ENCODE measurements around the gene MPP2. TPM values are rescaled to one million over a fixed set of nuclear protein-coding genes. Genes with fewer than 3 reads are reported as not detected.

The MPP2 gene
- total and polyA plus RNA-seq, 2 experiments from 2014 or later, result 4.1 to 5.1 TPM

DNA sequence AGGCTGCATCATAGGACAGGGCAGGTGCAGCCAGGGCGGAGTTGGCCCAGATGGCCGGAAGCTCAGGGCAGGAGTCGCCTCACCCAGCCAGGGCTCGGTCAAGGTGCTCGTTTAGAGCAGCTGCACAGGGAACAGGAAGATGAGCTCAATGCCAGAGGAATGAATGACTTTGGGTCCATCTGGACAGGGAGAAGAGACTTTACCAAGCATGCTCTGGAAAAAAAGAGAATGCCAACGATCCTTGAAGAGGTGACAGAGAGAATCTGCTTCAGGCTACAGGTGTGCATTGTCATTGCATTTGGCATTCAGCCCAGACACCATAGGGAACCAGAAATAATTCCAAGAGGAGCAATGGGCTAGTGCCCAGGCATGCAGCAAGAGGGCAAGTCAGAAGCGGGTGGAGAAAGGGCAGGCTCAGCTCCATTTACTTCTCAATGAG, 67.6 kb downstream of the MPP2 start:
- Histone ChIP-seq H3K9me3 (ENCODE audit: low read depth) (no peaks in the 10 kb centered on the region), H3K9ac (no peak overlapping the region), H4K20me1 (ENCODE audit: insufficient read depth) (no peaks in the 10 kb centered on the region), H3K27me3 (replicated peaks; ENCODE audit: insufficient read depth) (peaks cover 24% of the 10 kb centered on the region; the same call in 1 of the 2 replicates), H3K4me1 (ENCODE audit: insufficient read depth) (peaks cover 7% of the 10 kb centered on the region; the same call in 1 of the 2 replicates), H3F3A (ENCODE audit: insufficient read depth) (no peaks in the 10 kb centered on the region), H3K9me2 (ENCODE audit: insufficient read depth) (no peaks in the 10 kb centered on the region), H3K79me2 (ENCODE audit: insufficient read depth) (no peaks in the 10 kb centered on the region), H3K4me2 (ENCODE audit: unreplicated experiment) (no peak overlapping the region), H3K4me3 (no peak overlapping the region), H3K36me3 (ENCODE audit: low read depth) (no peaks in the 10 kb centered on the region), H3K27ac (no peak overlapping the region), H2AFZ (no peak overlapping the region)
- WGBS, 2 experiments (ENCODE audit: low coverage in 1 of 2, low lambda C conversion rate in 2 of 2, missing lambda C conversion rate in 2 of 2), result 48 to 54% methylated on average over 7 of the region's 7 CpGs
- in situ Hi-C loops (cut with MboI), result no loop called here
- DNase-seq, result no peak
- TF ChIP-seq EZH2phosphoT487 (IDR thresholded peaks at IDR 0.05; ENCODE audit: insufficient read depth, low read depth), result no peak
- no peak for TF ChIP-seq EZH2 (IDR thresholded peaks at IDR 0.05; ENCODE audit: insufficient read depth, poor library complexity, severe bottlenecking)

DNA sequence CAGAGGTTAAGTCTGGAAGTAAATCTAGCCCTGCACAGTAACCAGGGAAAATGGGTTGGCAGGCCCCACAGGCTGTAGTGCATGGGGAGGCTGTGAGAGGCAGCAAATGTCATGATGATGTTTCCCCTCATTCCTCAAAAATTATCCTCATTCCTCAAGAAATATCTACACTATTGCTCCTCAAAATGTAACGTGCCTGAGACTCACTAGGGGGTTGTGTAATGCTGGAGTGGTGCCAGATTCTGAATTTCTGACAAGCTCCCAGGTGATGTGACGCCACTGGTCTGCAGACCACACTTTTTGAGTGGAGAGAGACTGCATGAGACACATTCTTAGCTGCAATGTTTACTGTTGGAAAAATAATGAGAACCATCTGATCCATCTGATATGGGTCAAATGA, 73.2 kb downstream of the MPP2 start:
- WGBS, 2 experiments (ENCODE audit: low coverage in 1 of 2, low lambda C conversion rate in 2 of 2, missing lambda C conversion rate in 2 of 2), result 43 to 49% methylated on average over 2 of the region's 2 CpGs
- Histone ChIP-seq H3F3A (ENCODE audit: insufficient read depth) (peaks cover 11% of the 10 kb centered on the region; the same call in 1 of the 2 replicates), H3K27ac (no peak overlapping the region), H3K9me3 (ENCODE audit: low read depth) (no peaks in the 10 kb centered on the region), H3K27me3 (replicated peaks; ENCODE audit: insufficient read depth) (0 out of 2 replicates have a peak, but pooled peaks cover under 1% of the 10 kb centered on the region), H3K4me2 (ENCODE audit: unreplicated experiment) (no peak overlapping the region), H4K20me1 (ENCODE audit: insufficient read depth) (no peaks in the 10 kb centered on the region), H3K4me1 (ENCODE audit: insufficient read depth) (peaks cover 14% of the 10 kb centered on the region), H2AFZ (no peak overlapping the region), H3K4me3 (no peak overlapping the region), H3K9me2 (ENCODE audit: insufficient read depth) (no peaks in the 10 kb centered on the region), H3K9ac (no peak overlapping the region), H3K79me2 (ENCODE audit: insufficient read depth) (no peaks in the 10 kb centered on the region), H3K36me3 (ENCODE audit: low read depth) (no peaks in the 10 kb centered on the region; the same call in 1 of the 2 replicates)
- no peak for TF ChIP-seq EZH2phosphoT487 (IDR thresholded peaks at IDR 0.05; ENCODE audit: insufficient read depth, low read depth)
- no peak for TF ChIP-seq EZH2 (IDR thresholded peaks at IDR 0.05; ENCODE audit: insufficient read depth, poor library complexity, severe bottlenecking)
- in situ Hi-C loops (cut with MboI), result no loop called here
- peak; percentile 56 for DNase-seq

- H3K4me2 ChIP-seq (ENCODE audit: unreplicated experiment), result peak within 1 kb of the TSS; percentile 89
- peak within 1 kb of the TSS; percentile 88 for H3K9ac ChIP-seq
- in situ Hi-C loops (cut with MboI), result no loop called here
- peaks cover 11% of the 10 kb centered on the region; the same call in 1 of the 2 replicates for H3F3A ChIP-seq (ENCODE audit: insufficient read depth)
- no peaks in the 10 kb centered on the region for H4K20me1 ChIP-seq (ENCODE audit: insufficient read depth)
- no peaks in the 10 kb centered on the region; the same call in 1 of the 2 replicates for H3K36me3 ChIP-seq (ENCODE audit: low read depth)
- WGBS, 2 experiments (ENCODE audit: low coverage in 1 of 2, low lambda C conversion rate in 2 of 2, missing lambda C conversion rate in 2 of 2), result 5 to 9% methylated on average over 24 to 55 of the region's 87 CpGs
- no peaks in the 10 kb centered on the region for H3K27me3 ChIP-seq (replicated peaks; ENCODE audit: insufficient read depth)
- H3K4me1 ChIP-seq (ENCODE audit: insufficient read depth), result peaks cover 14% of the 10 kb centered on the region
- H3K27ac ChIP-seq, result peak within 1 kb of the TSS; percentile 23; the same call in 1 of the 2 replicates
- peak within 1 kb of the TSS; percentile 81 for H3K4me3 ChIP-seq
- peak within 1 kb of the TSS; percentile 77 for H2AFZ ChIP-seq
- H3K9me3 ChIP-seq (ENCODE audit: low read depth), result no peaks in the 10 kb centered on the region
- peak; percentile 90 for DNase-seq
- TF ChIP-seq EZH2phosphoT487 (IDR thresholded peaks at IDR 0.05; ENCODE audit: insufficient read depth, low read depth) (no peak), EZH2 (IDR thresholded peaks at IDR 0.05; ENCODE audit: insufficient read depth, poor library complexity, severe bottlenecking) (no peak)
- H3K79me2 ChIP-seq (ENCODE audit: insufficient read depth), result no peaks in the 10 kb centered on the region
- H3K9me2 ChIP-seq (ENCODE audit: insufficient read depth), result no peaks in the 10 kb centered on the region
Measured at GRCh38 chr17:43832976-43833829, 74.1 kb downstream of the MPP2 start, which contains the start of gene MPP3. Gene MPP3 (minus strand): TSS chr17:43833146. CDS start chr17:43831906, 1,240 bp downstream.

DNA sequence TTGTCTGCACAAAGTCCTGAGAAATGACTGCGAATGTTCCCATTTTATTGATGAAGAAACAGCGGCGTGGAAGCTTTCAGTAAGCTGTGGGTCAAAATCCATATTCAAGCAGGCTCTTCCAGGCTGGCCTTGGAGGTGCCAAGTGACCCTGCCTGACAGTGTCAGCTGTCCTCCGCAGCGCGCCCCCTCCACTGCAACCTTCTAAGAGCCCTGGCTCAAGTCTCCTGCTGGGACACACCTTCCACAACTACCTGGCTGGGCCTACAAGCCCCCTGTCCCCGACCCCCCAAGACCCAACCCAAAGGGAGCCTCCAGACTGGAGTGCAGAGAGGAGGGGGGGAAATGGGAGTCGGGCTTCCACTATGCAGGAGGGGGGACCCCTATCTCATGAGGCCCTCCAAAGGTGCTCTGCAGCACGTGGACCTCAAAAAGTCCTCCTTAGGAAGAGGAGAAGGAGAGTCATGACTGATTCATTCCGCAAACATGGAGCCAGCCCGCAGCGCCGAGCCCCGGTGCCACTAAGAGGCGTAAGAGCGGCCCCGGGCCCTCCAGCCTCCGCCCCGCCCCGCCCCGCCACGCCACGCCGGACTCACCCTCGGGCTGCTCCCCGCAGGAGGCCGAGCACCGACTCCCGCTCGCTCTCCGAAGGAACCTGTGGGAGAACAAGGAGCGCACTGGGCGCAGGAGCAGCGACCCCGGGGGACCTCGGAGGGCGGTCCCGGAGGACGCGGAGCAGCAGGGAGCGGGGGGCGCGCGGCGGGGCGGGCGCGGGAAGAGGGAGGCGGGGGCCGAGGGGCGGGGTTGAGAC, 75.0 kb downstream of the MPP2 start:
- H3K27ac ChIP-seq, result peak overlapping the region; percentile 23; the same call in 1 of the 2 replicates
- no peaks in the 10 kb centered on the region for H3K79me2 ChIP-seq (ENCODE audit: insufficient read depth)
- H3K36me3 ChIP-seq (ENCODE audit: low read depth), result no peaks in the 10 kb centered on the region; the same call in 1 of the 2 replicates
- H2AFZ ChIP-seq, result peak overlapping the region; percentile 77
- 18 to 31% methylated on average over 21 to 35 of the region's 51 CpGs for WGBS, 2 experiments (ENCODE audit: low coverage in 1 of 2, low lambda C conversion rate in 2 of 2, missing lambda C conversion rate in 2 of 2)
- no peaks in the 10 kb centered on the region for H3K27me3 ChIP-seq (replicated peaks; ENCODE audit: insufficient read depth)
- peak overlapping the region; percentile 89 for H3K4me2 ChIP-seq (ENCODE audit: unreplicated experiment)
- no peak for TF ChIP-seq EZH2 (IDR thresholded peaks at IDR 0.05; ENCODE audit: insufficient read depth, poor library complexity, severe bottlenecking)
- no peak for TF ChIP-seq EZH2phosphoT487 (IDR thresholded peaks at IDR 0.05; ENCODE audit: insufficient read depth, low read depth)
- H3K9me3 ChIP-seq (ENCODE audit: low read depth), result no peaks in the 10 kb centered on the region
- H3F3A ChIP-seq (ENCODE audit: insufficient read depth), result peaks cover 11% of the 10 kb centered on the region; the same call in 1 of the 2 replicates
- in situ Hi-C loops (cut with MboI), result no loop called here
- peaks cover 14% of the 10 kb centered on the region for H3K4me1 ChIP-seq (ENCODE audit: insufficient read depth)
- H3K4me3 ChIP-seq, result peak overlapping the region; percentile 81
- no peaks in the 10 kb centered on the region for H3K9me2 ChIP-seq (ENCODE audit: insufficient read depth)
- peak overlapping the region; percentile 88 for H3K9ac ChIP-seq
- DNase-seq, result peak; percentile 91
- H4K20me1 ChIP-seq (ENCODE audit: insufficient read depth), result no peaks in the 10 kb centered on the region

All from GM23248 (cell line).